H1 (cell line): ENCODE measurements around the gene PARD3. TPM values are rescaled to one million over a fixed set of nuclear protein-coding genes. Genes with fewer than 3 reads are reported as not detected.
A peak's percentile ranks its signal among the peaks of the same experiment; 100 is the strongest.

Experiments
- CTCF ChIA-PET: fragments of 300-600 bp; sonication (Branson Sonifier 250); formaldehyde crosslinking; loops from one replicate; lab custom pipeline; 2021; ENCODE audit not compliant: partially characterized antibody; lab: Charles Lee
- POLR2A ChIA-PET: fragments of 300-600 bp; sonication (Branson Sonifier 250); formaldehyde crosslinking; loops from one replicate; lab custom pipeline; 2021; ENCODE audit warnings: inconsistent platforms; ENCODE audit not compliant: partially characterized antibody; lab: Charles Lee
- DNase-seq, 2 experiments: peaks; one replicate each; pipeline versions ENCODE4 v3.0.0 to v3.0.0-alpha.2; 2010 to 2022; ENCODE audit warnings: low spot score in 2 of 2, low read depth in 1 of 2, mixed read lengths in 1 of 2
- FAIRE-seq: peaks from 2 replicates; lab custom pipeline; 2011; peaks lifted over from hg19 to GRCh38; lab: Jason Lieb, UNC
- H2AFZ ChIP-seq: 2 replicates; pipeline ENCODE4 v1.8.1; 2012; ENCODE audit warnings: low read length, inconsistent platforms
- H2AK5ac ChIP-seq: 2 replicates; pipeline ENCODE4 v1.6.1; 2013; ENCODE audit warnings: low read depth, low read length
- H2BK120ac ChIP-seq: replicated peaks from 2 replicates; pipeline ENCODE3; 2013; ENCODE audit warnings: low read depth, low read length, inconsistent platforms
- H2BK12ac ChIP-seq: 2 replicates; pipeline ENCODE4 v1.6.1; 2013; ENCODE audit warnings: low read depth, low read length
- H2BK15ac ChIP-seq: 2 replicates; pipeline ENCODE4 v1.6.1; 2013; ENCODE audit warnings: low read length
- H2BK20ac ChIP-seq: 2 replicates; pipeline ENCODE4 v1.6.1; 2013; ENCODE audit warnings: low read length
- H2BK5ac ChIP-seq: 2 replicates; pipeline ENCODE4 v1.6.1; 2013; ENCODE audit warnings: low read depth, low read length
- H3K14ac ChIP-seq: 2 replicates; pipeline ENCODE4 v1.6.1; 2013; ENCODE audit warnings: inconsistent platforms; ENCODE audit not compliant: insufficient read length
- H3K18ac ChIP-seq: 2 replicates; pipeline ENCODE4 v1.6.1; 2013; ENCODE audit warnings: low read length; ENCODE audit errors: extremely low read depth
- H3K23ac ChIP-seq: 2 replicates; pipeline ENCODE4 v1.6.1; 2013; ENCODE audit warnings: inconsistent platforms; ENCODE audit not compliant: insufficient read length
- H3K23me2 ChIP-seq: 2 replicates; pipeline ENCODE4 v1.6.1; 2013; ENCODE audit warnings: low read depth, low read length
- H3K27ac ChIP-seq: 2 replicates; pipeline ENCODE4 v1.6.1; 2011; ENCODE audit warnings: low read depth, low read length, inconsistent platforms
- H3K27me3 ChIP-seq, 4 experiments: replicated peaks in 1 of 4; 1 replicate in 1 of 4; 2 replicates in 3 of 4; pipeline versions ENCODE4 v1.6.1 to v1.8.1; 2011 to 2013; ENCODE audit warnings: low read length in 3 of 4, mild to moderate bottlenecking in 3 of 4, inconsistent platforms in 2 of 4, mixed read lengths in 2 of 4, moderate library complexity in 1 of 4; ENCODE audit not compliant: control insufficient read depth in 3 of 4, insufficient read depth in 3 of 4; ENCODE audit errors: extremely low read depth in 1 of 4
- H3K36me3 ChIP-seq, 4 experiments: 2 replicates each; pipeline versions ENCODE4 v1.6.1 to v1.8.1; 2011 to 2013; ENCODE audit warnings: mild to moderate bottlenecking in 4 of 4, low read length in 3 of 4, moderate library complexity in 2 of 4, control low read depth in 1 of 4, inconsistent platforms in 1 of 4; ENCODE audit not compliant: insufficient read depth in 4 of 4, control insufficient read depth in 2 of 4
- H3K4ac ChIP-seq: replicated peaks from 2 replicates; pipeline ENCODE3; 2013; ENCODE audit warnings: low read length, low read depth, mixed read lengths, inconsistent platforms; ENCODE audit not compliant: insufficient read length
- H3K4me1 ChIP-seq, 4 experiments: replicated peaks in 1 of 4; 1 replicate in 1 of 4; 2 replicates in 3 of 4; pipeline versions ENCODE4 v1.6.1 to v1.8.1; 2011 to 2013; ENCODE audit warnings: low read length in 3 of 4, inconsistent platforms in 2 of 4, mixed read lengths in 1 of 4; ENCODE audit not compliant: insufficient read depth in 4 of 4, control insufficient read depth in 3 of 4
- H3K4me2 ChIP-seq, 2 experiments: 2 replicates each; pipeline versions ENCODE4 v1.6.1 to v1.8.1; 2011 to 2013; ENCODE audit warnings: low read depth in 2 of 2, low read length in 2 of 2, control low read depth in 1 of 2, inconsistent platforms in 1 of 2, mild to moderate bottlenecking in 1 of 2; ENCODE audit not compliant: insufficient read depth in 1 of 2
- H3K4me3 ChIP-seq, 4 experiments: fragments of 200-600, 300-600 bp in 1 of 4; sonication (generic), shearing (Covaris generic), sonication (Bioruptor Twin) in 1 of 4; 2 replicates each; pipeline versions ENCODE4 v1.5.1 to v1.8.1; 2011 to 2016; ENCODE audit warnings: low read length in 4 of 4, low read depth in 3 of 4, control low read depth in 2 of 4, inconsistent platforms in 2 of 4, mild to moderate bottlenecking in 2 of 4, mixed read lengths in 1 of 4, moderate library complexity in 1 of 4; ENCODE audit not compliant: insufficient read depth in 2 of 4; ENCODE audit errors: extremely low read depth in 1 of 4
- H3K56ac ChIP-seq: replicated peaks from 2 replicates; pipeline ENCODE3; 2013; ENCODE audit warnings: low read depth, mild to moderate bottlenecking, mixed read lengths, low read length, inconsistent platforms; ENCODE audit not compliant: insufficient read length
- H3K79me1 ChIP-seq: 2 replicates; pipeline ENCODE4 v1.6.1; 2013; ENCODE audit warnings: low read depth, low read length, control low read depth
- H3K79me2 ChIP-seq, 2 experiments: 2 replicates each; pipeline versions ENCODE4 v1.6.1 to v1.8.1; 2012 to 2013; ENCODE audit warnings: low read length in 2 of 2, mild to moderate bottlenecking in 2 of 2, inconsistent platforms in 1 of 2; ENCODE audit not compliant: insufficient read depth in 2 of 2, control insufficient read depth in 1 of 2
- H3K9ac ChIP-seq, 4 experiments: replicated peaks in 1 of 4; 1 replicate in 1 of 4; 2 replicates in 3 of 4; pipeline versions ENCODE4 v1.6.1 to v1.8.1; 2011 to 2013; ENCODE audit warnings: low read depth in 3 of 4, low read length in 3 of 4, control low read depth in 2 of 4, mild to moderate bottlenecking in 2 of 4, moderate library complexity in 2 of 4, inconsistent platforms in 1 of 4; ENCODE audit errors: extremely low read depth in 1 of 4
- H3K9me3 ChIP-seq, 2 experiments: 2 replicates each; pipeline versions ENCODE4 v1.6.1 to v1.8.1; 2012 to 2013; ENCODE audit warnings: mild to moderate bottlenecking in 2 of 2, moderate library complexity in 2 of 2, control low read depth in 1 of 2, inconsistent platforms in 1 of 2, low read depth in 1 of 2, low read length in 1 of 2, mixed read lengths in 1 of 2; ENCODE audit not compliant: insufficient read depth in 2 of 2
- H4K20me1 ChIP-seq, 2 experiments: replicated peaks in 1 of 2; 2 replicates each; pipeline versions ENCODE3 to v1.8.1; 2011 to 2013; ENCODE audit warnings: inconsistent platforms in 2 of 2, low read length in 2 of 2, mild to moderate bottlenecking in 1 of 2; ENCODE audit not compliant: insufficient read depth in 2 of 2, control insufficient read depth in 1 of 2
- H4K5ac ChIP-seq: 2 replicates; pipeline ENCODE4 v1.6.1; 2013; ENCODE audit warnings: low read length, low read depth, mixed read lengths, inconsistent platforms; ENCODE audit not compliant: insufficient read length
- H4K8ac ChIP-seq: 2 replicates; pipeline ENCODE4 v1.8.0; 2013; ENCODE audit warnings: mild to moderate bottlenecking, moderate library complexity, low read length, inconsistent platforms; ENCODE audit not compliant: insufficient read depth; ENCODE audit errors: extremely low read depth
- H4K91ac ChIP-seq: replicated peaks from 2 replicates; pipeline ENCODE3; 2013; ENCODE audit warnings: low read length, mixed read lengths, inconsistent platforms; ENCODE audit not compliant: insufficient read length
- BACH1 ChIP-seq: IDR thresholded peaks from 2 replicates; pipeline ENCODE4 v1.6.1; 2012; ENCODE audit warnings: low read length, improper control_type of control experiment
- NRF1 ChIP-seq: IDR thresholded peaks from 2 replicates; pipeline ENCODE4 v1.6.1; 2011; ENCODE audit warnings: mild to moderate bottlenecking, low read depth, low read length, improper control_type of control experiment
- WGBS, 2 experiments: shearing (Covaris generic) in 1 of 2; methylation state at CpG; one replicate each; pipeline versions ENCODE4 v1.1.6 to v1.1.7; 2013 to 2015; ENCODE audit warnings: low lambda C conversion rate in 2 of 2, mixed read lengths in 2 of 2, inconsistent platforms in 1 of 2, low coverage in 1 of 2, missing lambda C conversion rate in 1 of 2; ENCODE audit not compliant: insufficient replicate concordance in 2 of 2, insufficient coverage in 1 of 2, insufficient read length in 1 of 2; ENCODE audit errors: extremely low coverage in 1 of 2, missing lambda C conversion rate in 1 of 2; 5-methylcytosine and 5-hydroxymethylcytosine counted together
- polyA plus RNA-seq, 7 experiments: library from polyadenylated mRNA; depleted of rRNA in 3 of 7; stranded (reverse) in 5 of 7; unstranded in 2 of 7; fragments of >200 nt in 5 of 7; fragments of 200-250 nt in 2 of 7; gene quantifications; 1 replicate in 5 of 7; 2 replicates in 1 of 7; 4 replicates in 1 of 7; pipeline versions ENCODE4 v1.2.1 to v1.2.3, GENCODE V29; 2011 to 2013; ENCODE audit warnings: missing spikeins in 2 of 7, mixed read lengths in 2 of 7
- total RNA-seq: library from RNA; stranded (reverse); fragmentation: NEBNext Ultra II Directional; extraction: Animal tissue kit (Norgen Biotek cat#: 25700); gene quantifications from 2 replicates; pipeline ENCODE4 v1.2.1, GENCODE V29; 2021

PARD3 gene
- total and polyA plus RNA-seq, 2 of the 8 experiments (the other 6 are each of a cell fraction or from before 2014, with no cell fraction given) = 19.7 to 49.1 TPM

GRCh38 chr10:34661580-34661979 is 153.5 kb downstream of the PARD3 start:
- Histone ChIP-seq H2BK20ac (no peak overlapping the region), H3K4ac (no peak overlapping the region), H3K79me2 (peaks cover 0 to 49% of the 10 kb centered on the region in 2 experiments; a peak in 2 of 4 replicates), H2BK12ac (no peak overlapping the region), H3K27me3 (no peaks in the 10 kb centered on the region), H3K4me3 (no peak overlapping the region), H3K4me2 (no peak overlapping the region), H4K91ac (no peak overlapping the region), H3K56ac (no peak overlapping the region), H2AK5ac (no peak overlapping the region), H3K36me3 (no peaks in the 10 kb centered on the region), H2BK15ac (no peak overlapping the region), H2AFZ (no peak overlapping the region), H3K23ac (no peak overlapping the region), H3K4me1 (peaks cover under 1 to 11% (median 6%) of the 10 kb centered on the region in 4 experiments; a peak in 6 of 7 replicates), H4K5ac (no peak overlapping the region), H4K8ac (no peak overlapping the region), H3K14ac (no peak overlapping the region), H3K27ac (no peak overlapping the region), H4K20me1 (peaks cover 2 to 7% of the 10 kb centered on the region in 2 experiments), H3K9me3 (no peaks in the 10 kb centered on the region), H3K18ac (no peak overlapping the region), H3K9ac (no peak overlapping the region), H3K79me1 (peaks cover 3% of the 10 kb centered on the region; the same call in 1 of the 2 replicates), H2BK120ac (no peak overlapping the region), H3K23me2 (no peaks in the 10 kb centered on the region), H2BK5ac (no peak overlapping the region)
- CTCF ChIA-PET = interaction anchor here (0.6 to 1.5 kb wide), 6 partner anchors 9 to 644 kb away, joined by 3 to 5 read pairs (median 3); no protein-coding TSS in a partner anchor
- peak; percentile 19 for FAIRE-seq
- TF ChIP-seq NRF1 = no peak
- TF ChIP-seq BACH1 = no peak
- DNase-seq = no peak
- 88% methylated on average over 2 of the region's 2 CpGs; no CpG with 5 or more reads in 1 of the 2 experiments for WGBS, 2 experiments
- POLR2A ChIA-PET = no interaction called here
